HepG2 (cell line): ENCODE measurements around the gene PTH2. TPM values are rescaled to one million over a fixed set of nuclear protein-coding genes. Genes with fewer than 3 reads are reported as not detected.
A peak's percentile ranks its signal among the peaks of the same experiment; 100 is the strongest.

Source experiments
- ARID5B ChIP-seq: IDR thresholded peaks from 2 replicates; pipeline ENCODE4 v1.4.0; 2020; ENCODE audit warnings: mild to moderate bottlenecking, missing genetic modification reagents
- ATF7-NPFF ChIP-seq: sonication (generic); formaldehyde crosslinking; IDR thresholded peaks from 2 replicates; pipeline ENCODE4 v1.8.1; 2023; ENCODE audit warnings: mild to moderate bottlenecking, low read depth, missing genetic modification reagents, moderate library complexity
- MYC ChIP-seq: sonication (generic); formaldehyde crosslinking; IDR thresholded peaks from 2 replicates; pipeline ENCODE4 v1.9.0; 2021; ENCODE audit warnings: missing genetic modification reagents, borderline replicate concordance
- NR1H2 ChIP-seq: sonication (generic); formaldehyde crosslinking; IDR thresholded peaks from 2 replicates; pipeline ENCODE4 v1.8.1; 2022; ENCODE audit warnings: low read depth, missing genetic modification reagents, borderline replicate concordance
- REL ChIP-seq: sonication (generic); formaldehyde crosslinking; conservative IDR thresholded peaks from 2 replicates; pipeline ENCODE4 v1.8.0; 2022; ENCODE audit warnings: mild to moderate bottlenecking, missing genetic modification reagents, moderate library complexity
- TEAD3 ChIP-seq: optimal IDR thresholded peaks from 2 replicates; pipeline ENCODE3; 2016; ENCODE audit warnings: borderline replicate concordance
- THAP8 ChIP-seq: sonication (generic); formaldehyde crosslinking; IDR thresholded peaks from 2 replicates; pipeline ENCODE4 v1.5.1; 2020; ENCODE audit warnings: missing genetic modification reagents, mild to moderate bottlenecking, borderline replicate concordance
- ZNF12 ChIP-seq: sonication (generic); formaldehyde crosslinking; IDR thresholded peaks from 2 replicates; pipeline ENCODE4 v1.5.0; 2020; ENCODE audit warnings: missing genetic modification reagents
- ZNF329 ChIP-seq: sonication (generic); formaldehyde crosslinking; IDR thresholded peaks from 2 replicates; pipeline ENCODE4 v1.9.0; 2021; ENCODE audit warnings: low read depth, mild to moderate bottlenecking, missing genetic modification reagents
- ZNF354B ChIP-seq: sonication (generic); formaldehyde crosslinking; IDR thresholded peaks from 2 replicates; pipeline ENCODE4 v1.8.0; 2022; ENCODE audit warnings: mild to moderate bottlenecking, missing genetic modification reagents
- ZNF430 ChIP-seq: sonication (generic); formaldehyde crosslinking; IDR thresholded peaks from 2 replicates; pipeline ENCODE4 v1.9.0; 2021; ENCODE audit warnings: mild to moderate bottlenecking, missing genetic modification reagents
- ZNF547 ChIP-seq: sonication (generic); formaldehyde crosslinking; IDR thresholded peaks from 2 replicates; pipeline ENCODE4 v1.5.1; 2020; ENCODE audit warnings: mild to moderate bottlenecking, missing genetic modification reagents
- ZSCAN5A ChIP-seq: sonication (generic); formaldehyde crosslinking; IDR thresholded peaks from 2 replicates; pipeline ENCODE4 v1.8.0; 2022; ENCODE audit warnings: mild to moderate bottlenecking, missing genetic modification reagents, borderline replicate concordance
- polyA plus RNA-seq, 8 experiments: library from polyadenylated mRNA; depleted of rRNA in 3 of 8; stranded (reverse) in 7 of 8; unstranded in 1 of 8; fragments of >200 nt; fragmentation: Illumina TruSeq in 4 of 8; extraction: Trizol in 4 of 8; gene quantifications; 2 replicates each; pipeline versions ENCODE4 v1.2.1 to v1.2.3, GENCODE V29; 2011 to 2016; ENCODE audit warnings: low read depth in 4 of 8, missing spikeins in 1 of 8, mixed read lengths in 1 of 8; ENCODE audit not compliant: insufficient read depth in 1 of 8
- total RNA-seq, 5 experiments: library from RNA; depleted of rRNA; stranded (reverse); fragments of >200 nt; fragmentation: Illumina TruSeq; extraction: Trizol; gene quantifications; 2 replicates each; pipeline ENCODE4 v1.2.3, GENCODE V29; 2016; ENCODE audit warnings: low read depth in 1 of 5
- TF ChIP-seq, protein P1 (sequence below): sonication (generic); formaldehyde crosslinking; IDR thresholded peaks from 2 replicates; pipeline ENCODE4 v1.4.0; 2020; ENCODE audit warnings: missing genetic modification reagents, borderline replicate concordance
- TF ChIP-seq, protein P2 (sequence below): sonication (generic); formaldehyde crosslinking; IDR thresholded peaks from 2 replicates; pipeline ENCODE4 v1.4.0; 2020; ENCODE audit warnings: missing genetic modification reagents

PTH2 gene
- total and polyA plus RNA-seq, 2 of the 13 experiments (the other 11 are each of a cell fraction or from before 2014, with no cell fraction given), result not detected

GRCh38 chr19:49451430-49452181, 28.4 kb upstream of the PTH2 start, which contains the start of gene PIH1D1 (continued):
- TF ChIP-seq, protein P1, sequence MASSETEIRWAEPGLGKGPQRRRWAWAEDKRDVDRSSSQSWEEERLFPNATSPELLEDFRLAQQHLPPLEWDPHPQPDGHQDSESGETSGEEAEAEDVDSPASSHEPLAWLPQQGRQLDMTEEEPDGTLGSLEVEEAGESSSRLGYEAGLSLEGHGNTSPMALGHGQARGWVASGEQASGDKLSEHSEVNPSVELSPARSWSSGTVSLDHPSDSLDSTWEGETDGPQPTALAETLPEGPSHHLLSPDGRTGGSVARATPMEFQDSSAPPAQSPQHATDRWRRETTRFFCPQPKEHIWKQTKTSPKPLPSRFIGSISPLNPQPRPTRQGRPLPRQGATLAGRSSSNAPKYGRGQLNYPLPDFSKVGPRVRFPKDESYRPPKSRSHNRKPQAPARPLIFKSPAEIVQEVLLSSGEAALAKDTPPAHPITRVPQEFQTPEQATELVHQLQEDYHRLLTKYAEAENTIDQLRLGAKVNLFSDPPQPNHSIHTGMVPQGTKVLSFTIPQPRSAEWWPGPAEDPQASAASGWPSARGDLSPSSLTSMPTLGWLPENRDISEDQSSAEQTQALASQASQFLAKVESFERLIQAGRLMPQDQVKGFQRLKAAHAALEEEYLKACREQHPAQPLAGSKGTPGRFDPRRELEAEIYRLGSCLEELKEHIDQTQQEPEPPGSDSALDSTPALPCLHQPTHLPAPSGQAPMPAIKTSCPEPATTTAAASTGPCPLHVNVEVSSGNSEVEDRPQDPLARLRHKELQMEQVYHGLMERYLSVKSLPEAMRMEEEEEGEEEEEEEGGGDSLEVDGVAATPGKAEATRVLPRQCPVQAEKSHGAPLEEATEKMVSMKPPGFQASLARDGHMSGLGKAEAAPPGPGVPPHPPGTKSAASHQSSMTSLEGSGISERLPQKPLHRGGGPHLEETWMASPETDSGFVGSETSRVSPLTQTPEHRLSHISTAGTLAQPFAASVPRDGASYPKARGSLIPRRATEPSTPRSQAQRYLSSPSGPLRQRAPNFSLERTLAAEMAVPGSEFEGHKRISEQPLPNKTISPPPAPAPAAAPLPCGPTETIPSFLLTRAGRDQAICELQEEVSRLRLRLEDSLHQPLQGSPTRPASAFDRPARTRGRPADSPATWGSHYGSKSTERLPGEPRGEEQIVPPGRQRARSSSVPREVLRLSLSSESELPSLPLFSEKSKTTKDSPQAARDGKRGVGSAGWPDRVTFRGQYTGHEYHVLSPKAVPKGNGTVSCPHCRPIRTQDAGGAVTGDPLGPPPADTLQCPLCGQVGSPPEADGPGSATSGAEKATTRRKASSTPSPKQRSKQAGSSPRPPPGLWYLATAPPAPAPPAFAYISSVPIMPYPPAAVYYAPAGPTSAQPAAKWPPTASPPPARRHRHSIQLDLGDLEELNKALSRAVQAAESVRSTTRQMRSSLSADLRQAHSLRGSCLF, result no peak
- TF ChIP-seq ZNF354B (CRISPR knock-in tag) (peak; percentile 45; the same call in 1 of the 2 replicates), ARID5B (CRISPR knock-in tag) (0 out of 2 replicates have a peak, but pooled peaks have one; percentile 33), ZSCAN5A (CRISPR knock-in tag) (no peak), ZNF430 (CRISPR knock-in tag) (no peak), MYC (CRISPR knock-in tag) (no peak), REL (no peak), ZNF12 (CRISPR knock-in tag) (no peak), ZNF329 (0 out of 2 replicates have a peak, but pooled peaks have one; percentile 65), TEAD3 (CRISPR knock-in tag) (peak; percentile 77), NR1H2 (CRISPR knock-in tag) (no peak), ATF7-NPFF (no peak), ZNF547 (CRISPR knock-in tag) (no peak), THAP8 (CRISPR knock-in tag) (no peak)
- TF ChIP-seq, protein P2, sequence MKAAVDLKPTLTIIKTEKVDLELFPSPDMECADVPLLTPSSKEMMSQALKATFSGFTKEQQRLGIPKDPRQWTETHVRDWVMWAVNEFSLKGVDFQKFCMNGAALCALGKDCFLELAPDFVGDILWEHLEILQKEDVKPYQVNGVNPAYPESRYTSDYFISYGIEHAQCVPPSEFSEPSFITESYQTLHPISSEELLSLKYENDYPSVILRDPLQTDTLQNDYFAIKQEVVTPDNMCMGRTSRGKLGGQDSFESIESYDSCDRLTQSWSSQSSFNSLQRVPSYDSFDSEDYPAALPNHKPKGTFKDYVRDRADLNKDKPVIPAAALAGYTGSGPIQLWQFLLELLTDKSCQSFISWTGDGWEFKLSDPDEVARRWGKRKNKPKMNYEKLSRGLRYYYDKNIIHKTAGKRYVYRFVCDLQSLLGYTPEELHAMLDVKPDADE (CRISPR knock-in tag), result no peak
